IPS DF 6.9 (cell line): Measurements from ENCODE around the gene AHRR.

Source experiments
- DNase-seq: peaks from one replicate; pipeline ENCODE4 v3.0.0-alpha.2; 2013; ENCODE audit warnings: low read depth, low spot score
- H3K27ac ChIP-seq: one replicate; pipeline ENCODE4 v1.5.1; 2013; ENCODE audit warnings: low read length, control low read depth
- H3K27me3 ChIP-seq: 2 replicates; pipeline ENCODE4 v1.6.1; 2013; ENCODE audit warnings: mild to moderate bottlenecking, low read length; ENCODE audit not compliant: control insufficient read depth, insufficient read depth
- H3K36me3 ChIP-seq: 2 replicates; pipeline ENCODE4 v1.6.1; 2013; ENCODE audit warnings: low read length; ENCODE audit not compliant: control insufficient read depth, insufficient read depth
- H3K4me1 ChIP-seq: 2 replicates; pipeline ENCODE4 v1.6.1; 2013; ENCODE audit warnings: low read length; ENCODE audit not compliant: control insufficient read depth, insufficient read depth
- H3K4me3 ChIP-seq: 2 replicates; pipeline ENCODE4 v1.5.1; 2013; ENCODE audit warnings: mild to moderate bottlenecking, low read length
- H3K9me3 ChIP-seq: 2 replicates; pipeline ENCODE4 v1.6.1; 2013; ENCODE audit warnings: low read length, inconsistent platforms; ENCODE audit not compliant: control insufficient read depth, insufficient read depth
- WGBS: extraction: QIAGEN DNeasy Blood & Tissue Kit; methylation state at CpG from one replicate; pipeline ENCODE4 v1.1.7; 2013; ENCODE audit warnings: mixed read lengths, missing lambda C conversion rate; ENCODE audit not compliant: insufficient read length, insufficient coverage; 5-methylcytosine and 5-hydroxymethylcytosine counted together

AHRR gene

DNA sequence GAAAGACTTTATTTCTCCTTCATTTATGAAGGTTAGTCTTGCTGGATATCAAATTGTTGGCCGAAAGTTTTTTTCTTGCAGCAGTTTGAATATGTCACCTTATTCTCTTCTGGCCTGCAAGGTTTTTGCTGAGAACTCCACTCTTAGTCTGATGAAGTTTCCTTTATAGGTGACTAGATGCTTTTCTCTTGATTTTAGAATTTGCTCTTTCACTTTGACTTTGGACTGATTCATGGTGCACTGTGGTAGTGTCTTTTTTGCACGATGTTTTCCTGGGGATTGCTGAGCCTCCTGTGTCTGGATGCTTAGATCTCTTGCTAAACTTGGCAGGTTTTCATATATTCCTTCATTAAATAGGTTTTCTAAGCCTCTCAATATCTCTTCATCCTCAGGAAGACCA lies 12.4 kb downstream of the AHRR start:
- no peaks in the 10 kb centered on the region for H3K27me3 ChIP-seq
- no peak overlapping the region for H3K4me3 ChIP-seq
- H3K9me3 ChIP-seq: no peaks in the 10 kb centered on the region
- no peak overlapping the region for H3K27ac ChIP-seq
- no peaks in the 10 kb centered on the region for H3K4me1 ChIP-seq
- no CpG with 5 or more reads among the region's 2 CpGs for WGBS
- DNase-seq: no peak
- no peaks in the 10 kb centered on the region for H3K36me3 ChIP-seq

GRCh38 chr5:334903-335739 lies 13.6 kb downstream of the AHRR start:
- Histone ChIP-seq H3K4me1 (no peaks in the 10 kb centered on the region), H3K27ac (no peak overlapping the region), H3K36me3 (no peaks in the 10 kb centered on the region), H3K4me3 (no peak overlapping the region), H3K9me3 (no peaks in the 10 kb centered on the region), H3K27me3 (no peaks in the 10 kb centered on the region)
- no CpG with 5 or more reads among the region's 5 CpGs for WGBS
- no peak for DNase-seq

DNA sequence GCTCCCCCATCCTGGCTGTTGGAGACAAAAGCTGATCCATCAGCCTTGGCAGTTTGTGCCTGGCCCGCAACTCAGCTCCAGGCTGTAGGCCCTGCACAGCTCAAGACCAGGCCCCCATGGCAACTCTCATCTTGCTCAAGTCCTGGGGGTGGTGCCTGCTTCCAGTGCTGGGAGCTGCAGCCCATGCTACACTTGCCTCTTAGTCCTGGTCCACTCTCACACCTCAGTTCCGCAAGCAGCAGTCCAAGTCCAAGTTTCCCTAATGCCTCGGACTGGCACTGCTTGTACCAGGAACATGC lies 14.2 kb downstream of the AHRR start:
- Histone ChIP-seq H3K9me3 (no peaks in the 10 kb centered on the region), H3K36me3 (no peaks in the 10 kb centered on the region), H3K4me1 (no peaks in the 10 kb centered on the region), H3K27me3 (no peaks in the 10 kb centered on the region), H3K4me3 (no peak overlapping the region), H3K27ac (no peak overlapping the region)
- WGBS: no CpG with 5 or more reads among the region's 3 CpGs
- no peak for DNase-seq

DNA sequence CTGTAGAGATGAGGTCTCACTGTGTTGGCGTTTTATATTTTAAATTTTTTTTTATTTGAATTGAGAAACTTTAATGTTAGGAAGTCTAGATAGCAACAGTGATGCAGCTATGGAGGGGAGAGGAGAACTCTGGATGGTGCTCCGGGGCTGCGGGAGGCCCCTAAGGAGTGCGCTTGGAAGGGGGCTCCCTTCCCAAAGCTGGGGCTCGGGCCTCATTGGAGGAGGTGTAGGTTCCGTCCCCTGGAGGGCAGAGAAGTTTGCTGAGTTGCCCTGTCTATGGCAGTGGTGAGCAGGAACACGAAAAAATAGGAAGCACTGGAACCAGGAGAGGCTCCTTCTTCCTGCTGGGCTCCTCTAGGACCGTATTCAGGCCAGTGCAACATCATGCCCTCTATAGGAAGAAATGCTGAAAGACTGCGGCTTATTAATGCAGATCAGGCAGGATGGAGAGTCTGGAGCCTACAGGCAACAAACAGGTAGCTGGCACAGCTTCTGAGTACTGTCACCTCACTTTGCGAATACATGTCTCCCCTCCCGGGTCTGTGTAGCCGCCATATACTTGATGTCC lies 16.1 kb downstream of the AHRR start:
- no peak overlapping the region for H3K27ac ChIP-seq
- no peaks in the 10 kb centered on the region for H3K9me3 ChIP-seq
- WGBS: 100% methylated on average over 1 of the region's 12 CpGs
- no peak overlapping the region for H3K4me3 ChIP-seq
- no peaks in the 10 kb centered on the region; the same call in 1 of the 2 replicates for H3K27me3 ChIP-seq
- DNase-seq: no peak
- no peaks in the 10 kb centered on the region for H3K4me1 ChIP-seq
- H3K36me3 ChIP-seq: no peaks in the 10 kb centered on the region

DNA sequence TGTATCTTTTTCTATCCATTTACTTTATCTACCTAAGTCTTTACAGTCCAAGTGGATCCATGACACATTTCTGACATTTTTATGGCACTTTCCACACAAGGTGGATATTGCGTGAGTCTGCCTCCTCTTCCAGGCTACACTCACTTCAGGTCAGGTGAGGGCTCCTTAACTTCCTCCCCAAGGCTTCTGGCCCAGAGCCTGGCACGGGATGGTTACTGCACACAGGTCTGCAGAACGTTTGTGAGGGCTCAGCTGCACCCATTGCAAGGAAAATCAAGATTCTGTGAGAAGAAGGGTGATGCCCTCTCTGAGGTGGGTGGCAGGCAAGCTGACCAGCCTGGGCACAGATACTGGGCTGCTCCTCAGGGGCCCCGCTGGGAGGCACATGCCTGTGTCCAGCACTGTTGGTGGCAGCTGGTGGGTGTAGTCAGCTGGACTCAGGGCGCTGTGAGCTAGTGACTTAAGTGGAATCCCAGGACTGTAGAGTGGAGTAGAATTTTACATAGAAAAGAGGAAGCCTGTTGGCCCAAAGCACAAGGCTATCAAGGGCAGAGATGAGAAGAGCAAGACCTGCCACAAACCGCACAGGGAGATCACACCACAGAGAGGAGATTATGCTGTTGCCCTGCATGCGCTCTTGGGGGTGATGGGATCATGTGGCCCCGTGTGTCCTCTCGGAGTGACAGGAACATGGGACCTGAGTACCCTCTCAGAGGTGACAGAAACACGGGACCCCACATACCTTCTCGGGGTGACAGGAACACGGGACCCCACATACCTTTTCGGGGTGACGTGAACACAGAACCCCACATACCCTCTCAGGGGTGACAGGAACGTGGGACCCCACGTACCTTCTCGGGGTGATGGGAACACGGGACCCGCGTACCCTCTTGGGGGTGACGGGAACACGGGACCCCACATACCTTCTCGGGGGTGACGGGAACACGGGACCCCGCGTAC lies 21.3 kb downstream of the AHRR start:
- no peak overlapping the region for H3K4me3 ChIP-seq
- H3K4me1 ChIP-seq: peaks cover 7% of the 10 kb centered on the region
- no peaks in the 10 kb centered on the region for H3K9me3 ChIP-seq
- H3K27me3 ChIP-seq: peaks cover 2% of the 10 kb centered on the region; the same call in 1 of the 2 replicates
- DNase-seq: no peak
- no peaks in the 10 kb centered on the region for H3K36me3 ChIP-seq
- no peak overlapping the region for H3K27ac ChIP-seq
- no CpG with 5 or more reads among the region's 27 CpGs for WGBS

DNA sequence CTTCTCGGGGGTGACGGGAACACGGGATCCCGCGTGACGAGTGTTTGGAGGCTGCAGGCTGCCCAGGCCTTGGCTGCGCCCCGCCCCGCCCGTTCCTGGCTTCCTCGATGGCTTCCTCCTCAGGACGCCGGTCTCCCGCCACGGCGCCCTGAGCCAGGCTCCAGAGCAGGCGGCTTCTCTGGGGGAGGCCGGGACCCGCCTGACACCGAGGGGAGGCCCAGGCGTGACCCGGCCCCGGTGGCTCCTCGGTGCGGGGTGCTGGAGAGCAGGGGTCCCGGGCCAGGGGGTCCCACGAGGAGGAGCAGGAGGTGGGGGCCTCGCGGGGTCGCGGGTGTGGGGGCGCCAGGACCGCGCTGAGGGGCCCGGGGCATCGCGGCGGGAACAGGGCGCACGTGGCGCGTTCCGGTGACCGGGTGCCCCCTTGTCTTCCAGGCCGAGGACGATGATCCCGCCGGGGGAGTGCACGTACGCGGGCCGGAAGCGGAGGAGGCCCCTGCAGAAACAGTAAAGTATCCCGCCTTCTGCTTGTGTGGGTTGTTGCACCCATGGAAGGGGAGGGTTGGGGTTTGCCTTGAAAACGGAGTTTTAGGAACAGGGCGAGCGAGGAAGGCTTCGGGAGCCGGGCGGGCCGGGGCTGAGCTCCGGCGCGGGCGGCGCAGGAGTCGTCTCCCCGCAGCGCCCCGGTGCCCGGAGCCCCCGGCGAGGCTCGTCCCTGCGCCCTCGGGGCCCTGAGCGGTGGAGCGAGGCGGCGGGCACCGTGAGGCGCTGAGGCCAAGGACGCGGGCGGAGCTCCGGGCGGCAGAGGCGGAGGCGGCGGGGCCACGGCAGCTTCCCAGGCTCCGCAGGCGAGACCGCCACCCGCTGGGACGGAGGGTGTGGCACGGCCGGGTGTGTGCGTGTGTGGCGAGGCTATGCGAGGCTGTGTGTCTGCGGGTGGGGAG lies 22.2 kb downstream of the AHRR start:
- H3K36me3 ChIP-seq: no peaks in the 10 kb centered on the region
- peaks cover 7% of the 10 kb centered on the region for H3K4me1 ChIP-seq
- H3K9me3 ChIP-seq: no peaks in the 10 kb centered on the region
- no peak overlapping the region for H3K27ac ChIP-seq
- no peak for DNase-seq
- peak overlapping the region; percentile 11; the same call in 1 of the 2 replicates for H3K4me3 ChIP-seq
- no CpG with 5 or more reads among the region's 102 CpGs for WGBS
- H3K27me3 ChIP-seq: peaks cover 2% of the 10 kb centered on the region; the same call in 1 of the 2 replicates

- DNase-seq: no peak
- no CpG with 5 or more reads among the region's 8 CpGs for WGBS
- H3K9me3 ChIP-seq: no peaks in the 10 kb centered on the region
- H3K4me1 ChIP-seq: peaks cover 7% of the 10 kb centered on the region
- H3K4me3 ChIP-seq: no peak overlapping the region
- peaks cover 2% of the 10 kb centered on the region; the same call in 1 of the 2 replicates for H3K27me3 ChIP-seq
- no peak overlapping the region for H3K27ac ChIP-seq
- H3K36me3 ChIP-seq: no peaks in the 10 kb centered on the region
These were observed 23.2 kb downstream of the AHRR start for GRCh38 chr5:344668-345067.

- no CpG with 5 or more reads among the region's 22 CpGs for WGBS
- H3K4me3 ChIP-seq: no peak overlapping the region
- no peaks in the 10 kb centered on the region for H3K9me3 ChIP-seq
- DNase-seq: no peak
- H3K36me3 ChIP-seq: no peaks in the 10 kb centered on the region
- H3K27me3 ChIP-seq: peaks cover 2% of the 10 kb centered on the region; the same call in 1 of the 2 replicates
- peaks cover 7% of the 10 kb centered on the region for H3K4me1 ChIP-seq
- H3K27ac ChIP-seq: no peak overlapping the region
These were observed 24.1 kb downstream of the AHRR start for GRCh38 chr5:345404-346195.

- H3K27me3 ChIP-seq: peaks cover 2% of the 10 kb centered on the region; the same call in 1 of the 2 replicates
- H3K27ac ChIP-seq: no peak overlapping the region
- no peak for DNase-seq
- WGBS: no CpG with 5 or more reads among the region's 24 CpGs
- H3K4me1 ChIP-seq: peaks cover 7% of the 10 kb centered on the region
- no peak overlapping the region; the same call in 1 of the 2 replicates for H3K4me3 ChIP-seq
- no peaks in the 10 kb centered on the region for H3K36me3 ChIP-seq
- no peaks in the 10 kb centered on the region; the same call in 1 of the 2 replicates for H3K9me3 ChIP-seq
These were observed 24.9 kb downstream of the AHRR start for GRCh38 chr5:346229-346935.
